Ishikawa (cell line): Measurements from ENCODE around the gene TKTL1.

Experiments
- CEBPB ChIP-seq: IDR thresholded peaks from 2 replicates; pipeline ENCODE4 v1.6.1; 2012
- EP300 ChIP-seq: IDR thresholded peaks from 2 replicates; pipeline ENCODE4 v1.6.1; 2012; ENCODE audit warnings: borderline replicate concordance
- TF ChIP-seq, protein P1 (sequence below): IDR thresholded peaks from 2 replicates; pipeline ENCODE4 v1.6.1; 2012

DNA sequence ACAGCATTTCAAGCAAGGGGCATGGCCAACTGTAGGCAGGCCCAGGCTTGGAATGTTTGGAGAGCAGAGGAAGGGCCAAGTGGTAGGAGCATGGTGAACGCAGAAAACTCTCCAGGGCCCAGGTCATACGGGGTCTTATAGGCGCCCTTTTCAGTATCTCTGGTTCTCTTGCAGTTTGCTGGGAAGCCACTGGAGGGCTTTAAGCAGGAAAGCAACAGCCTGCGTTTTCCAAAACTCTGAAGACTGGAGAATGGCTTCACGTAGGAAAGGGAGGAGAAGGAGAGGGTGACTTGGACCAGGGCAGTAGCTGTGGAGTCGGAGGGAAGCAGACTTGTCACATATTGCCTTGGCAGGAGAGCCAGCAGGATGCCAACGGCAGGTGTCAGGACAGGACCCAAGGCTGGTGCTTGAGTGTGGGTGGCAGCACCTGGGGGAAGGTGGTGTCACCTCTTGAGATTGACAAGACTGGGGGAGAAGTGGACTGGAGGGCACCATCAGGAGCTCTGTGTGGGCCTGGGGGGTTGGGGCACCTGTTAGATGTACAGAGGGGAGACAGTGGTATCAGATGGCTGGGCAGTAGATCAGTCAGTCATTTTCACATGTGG, 21.9 kb downstream of the TKTL1 start:
- TF ChIP-seq CEBPB, result no peak
- no peak for TF ChIP-seq EP300
- TF ChIP-seq, protein P1, sequence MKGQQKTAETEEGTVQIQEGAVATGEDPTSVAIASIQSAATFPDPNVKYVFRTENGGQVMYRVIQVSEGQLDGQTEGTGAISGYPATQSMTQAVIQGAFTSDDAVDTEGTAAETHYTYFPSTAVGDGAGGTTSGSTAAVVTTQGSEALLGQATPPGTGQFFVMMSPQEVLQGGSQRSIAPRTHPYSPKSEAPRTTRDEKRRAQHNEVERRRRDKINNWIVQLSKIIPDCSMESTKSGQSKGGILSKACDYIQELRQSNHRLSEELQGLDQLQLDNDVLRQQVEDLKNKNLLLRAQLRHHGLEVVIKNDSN, result no peak
